GM21360 (cell line): ENCODE data around the gene DDX39B.

Experiments used
- ATAC-seq: cut with Tn5 transposase; IDR thresholded peaks from one replicate; pipeline ENCODE4 v1.9.1; 2021; ENCODE audit warnings: mild to moderate bottlenecking, moderate library complexity; ENCODE audit not compliant: unreplicated experiment

DDX39B gene

DNA sequence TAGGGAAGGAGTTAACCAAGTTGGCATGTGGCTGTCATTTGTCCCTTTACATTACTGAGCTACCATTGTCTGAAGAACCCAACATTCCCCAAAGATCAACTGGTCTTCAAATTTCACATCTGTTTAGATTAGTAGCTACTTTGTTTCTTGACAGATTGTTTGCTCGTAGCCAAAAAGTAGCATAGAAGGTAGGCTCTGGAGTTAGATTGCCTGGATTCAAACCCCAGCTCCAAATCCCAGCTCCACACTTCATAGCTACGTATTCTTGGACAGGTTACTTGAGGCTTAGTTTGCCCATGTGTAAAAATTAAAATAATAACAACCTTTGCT is 6.7 kb upstream of the DDX39B start:
- no peak for ATAC-seq

DNA sequence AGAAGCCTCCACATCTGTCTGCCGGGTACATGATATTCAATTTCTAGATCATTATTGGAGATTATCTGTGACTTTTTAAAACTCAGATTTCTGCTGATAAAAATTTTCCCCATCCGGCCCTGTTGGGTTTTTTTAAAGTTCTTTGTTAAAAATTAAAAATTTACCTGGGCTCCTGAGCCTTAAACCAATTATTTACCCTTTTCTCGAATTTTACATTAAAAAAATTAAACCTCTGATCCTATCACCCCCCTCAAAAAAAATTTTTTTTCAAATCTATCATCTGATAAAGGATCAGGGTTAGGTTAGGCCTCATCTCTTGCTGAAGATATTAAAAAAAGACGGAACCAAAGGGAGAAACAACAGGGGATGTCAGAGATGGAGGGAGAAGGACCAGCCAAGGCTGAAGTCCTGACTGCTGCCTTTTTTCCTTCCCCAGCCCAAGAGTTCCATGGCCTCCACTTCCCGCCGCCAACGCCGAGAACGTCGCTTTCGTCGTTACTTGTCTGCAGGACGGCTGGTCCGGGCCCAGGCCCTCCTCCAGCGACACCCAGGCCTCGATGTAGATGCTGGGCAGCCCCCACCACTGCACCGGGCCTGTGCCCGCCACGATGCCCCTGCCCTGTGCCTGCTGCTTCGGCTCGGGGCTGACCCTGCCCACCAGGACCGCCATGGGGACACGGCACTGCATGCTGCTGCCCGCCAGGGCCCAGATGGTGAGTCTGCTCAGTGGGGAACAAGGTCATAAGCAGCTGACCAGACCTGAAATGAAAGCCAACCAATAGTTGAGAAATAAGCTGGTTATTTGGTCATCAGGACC is 6.1 kb upstream of the DDX39B start:
- no peak for ATAC-seq

DNA sequence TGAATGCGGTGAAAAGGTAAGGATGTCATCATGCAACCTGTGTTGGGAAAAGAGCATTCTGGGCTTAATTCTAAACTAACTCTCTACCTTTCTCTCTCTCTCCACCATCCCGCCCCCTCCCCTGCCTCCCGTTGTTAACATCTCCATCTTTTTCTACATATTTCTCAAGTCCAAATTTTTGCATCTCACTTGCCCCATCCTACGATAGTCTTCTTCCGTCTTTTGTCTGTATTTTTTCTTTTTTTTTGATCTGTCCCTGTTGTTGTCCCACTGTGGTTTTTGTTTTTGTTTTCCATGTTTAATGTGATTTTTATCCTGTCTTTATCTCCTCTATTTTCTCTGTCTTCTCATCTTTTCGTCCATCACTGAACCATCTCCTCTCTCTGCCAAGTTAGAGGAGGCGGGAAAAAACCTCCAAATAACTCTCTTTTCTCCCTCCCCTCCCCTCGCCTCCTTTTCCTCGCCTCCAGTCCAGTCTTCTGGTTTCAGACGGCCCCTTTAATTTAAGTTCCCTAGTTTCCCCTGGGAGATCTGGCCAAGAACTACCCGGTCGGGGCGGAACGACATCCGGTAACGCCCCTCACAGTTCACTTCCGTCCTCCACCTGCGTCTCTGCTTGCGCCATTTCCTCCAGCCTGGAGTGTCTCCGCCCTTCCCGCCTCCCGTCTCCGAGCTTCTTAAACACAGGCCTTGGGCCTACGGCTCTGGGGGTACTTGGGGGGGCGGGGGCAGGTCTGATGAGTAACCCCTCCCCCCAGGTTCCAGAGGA is 5.3 kb upstream of the DDX39B start, which contains the start of gene NFKBIL1:
NFKBIL1 (plus strand) TSS at position 651 of the 769 bp plus-strand sequence; CDS start at position 738, 87 bp downstream.
- ATAC-seq = peak; percentile 52

DNA sequence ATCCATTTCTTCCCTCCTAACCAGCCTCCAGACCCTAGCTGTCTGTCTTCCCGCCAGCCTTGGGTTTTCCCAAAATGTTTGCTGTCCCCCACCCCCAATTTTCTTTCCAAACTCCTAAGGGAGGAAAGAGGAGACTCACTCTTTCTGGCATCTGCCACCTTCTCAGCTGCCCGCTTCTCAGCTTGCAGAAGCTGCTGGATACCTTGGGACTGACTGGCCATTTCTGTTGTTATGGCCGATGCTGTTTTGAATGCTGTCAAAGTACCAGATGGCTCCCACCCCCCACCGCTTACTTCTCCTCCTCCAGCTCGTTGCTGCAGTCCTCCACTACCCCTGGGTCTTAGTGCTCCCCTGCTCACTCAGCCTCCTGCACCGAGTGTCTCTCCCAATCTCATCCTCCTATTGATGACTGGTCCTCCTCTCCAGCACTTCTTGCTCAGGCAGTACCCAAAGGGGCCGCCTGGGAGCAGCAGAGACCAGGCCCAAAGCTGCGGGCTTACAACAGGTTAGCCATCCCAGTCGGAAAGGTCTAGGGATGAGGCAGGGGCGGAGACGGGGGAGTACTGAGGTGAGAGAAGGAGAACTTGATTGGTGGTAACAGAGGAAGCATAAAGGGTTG is 4.6 kb upstream of the DDX39B start, which contains the start of gene ATP6V1G2:
ATP6V1G2 (minus strand) TSS at position 270 of the 619 bp plus-strand sequence; CDS start at position 221, 49 bp downstream.
- peak; percentile 46 for ATAC-seq

DNA sequence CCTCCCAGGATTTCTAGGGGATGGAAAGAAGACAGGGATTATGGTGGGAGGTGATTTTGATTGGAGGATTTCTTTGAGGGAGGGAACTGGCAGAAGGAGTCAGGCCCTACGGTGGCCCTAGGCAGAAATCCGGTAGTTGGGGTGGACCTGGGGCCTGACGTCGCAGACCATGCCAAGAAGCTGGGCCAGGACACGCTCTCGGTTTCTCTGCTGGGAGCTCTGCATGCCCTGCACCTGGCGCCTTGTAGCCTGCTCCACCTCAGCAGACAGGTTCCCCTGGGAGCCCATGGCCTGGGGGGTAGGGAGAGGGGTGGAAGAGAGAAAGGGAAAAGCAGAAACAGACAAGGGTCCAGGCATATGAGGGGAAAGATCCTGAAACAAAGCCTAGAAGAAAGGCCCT is 3.5 kb upstream of the DDX39B start:
- no peak for ATAC-seq

DNA sequence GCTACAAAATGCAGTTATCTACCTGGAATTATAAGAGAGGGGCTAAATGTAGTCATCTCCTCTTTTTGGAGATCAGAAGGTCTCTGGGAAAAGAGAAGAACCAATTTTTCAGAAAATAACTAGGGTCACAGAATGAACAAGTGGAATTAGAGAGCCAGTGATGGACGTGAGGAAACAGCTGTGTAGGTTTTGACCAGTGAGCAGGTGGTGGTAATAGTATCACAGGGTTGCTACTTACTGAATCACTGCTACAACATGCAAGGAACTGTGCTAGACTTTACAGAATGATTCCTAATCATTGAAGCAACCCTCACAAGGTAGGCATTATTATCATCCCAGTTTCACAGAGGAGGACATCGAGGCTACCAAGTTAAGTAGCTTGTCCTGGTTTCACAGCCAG is 2.9 kb upstream of the DDX39B start:
- ATAC-seq = no peak

DNA sequence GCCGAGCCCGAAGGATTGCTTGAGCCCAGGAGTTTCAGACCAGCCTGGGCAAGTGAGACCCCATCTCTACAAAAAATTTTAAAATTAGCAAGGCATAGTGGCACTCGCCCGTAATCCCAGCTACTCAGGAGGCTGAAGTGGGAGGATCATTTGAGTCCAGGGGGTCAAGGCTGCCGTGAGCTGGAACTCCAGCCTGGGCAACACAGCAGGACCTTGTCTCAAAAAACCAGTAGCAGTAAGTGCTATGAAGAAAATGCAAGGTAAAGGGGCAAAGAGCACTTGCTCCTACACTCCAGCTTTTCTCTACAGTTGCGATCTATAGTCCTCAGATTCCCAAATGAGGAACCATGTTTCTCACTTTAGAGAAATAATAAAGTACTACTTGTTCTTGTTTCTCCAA is 1.8 kb upstream of the DDX39B start:
- no peak for ATAC-seq

DNA sequence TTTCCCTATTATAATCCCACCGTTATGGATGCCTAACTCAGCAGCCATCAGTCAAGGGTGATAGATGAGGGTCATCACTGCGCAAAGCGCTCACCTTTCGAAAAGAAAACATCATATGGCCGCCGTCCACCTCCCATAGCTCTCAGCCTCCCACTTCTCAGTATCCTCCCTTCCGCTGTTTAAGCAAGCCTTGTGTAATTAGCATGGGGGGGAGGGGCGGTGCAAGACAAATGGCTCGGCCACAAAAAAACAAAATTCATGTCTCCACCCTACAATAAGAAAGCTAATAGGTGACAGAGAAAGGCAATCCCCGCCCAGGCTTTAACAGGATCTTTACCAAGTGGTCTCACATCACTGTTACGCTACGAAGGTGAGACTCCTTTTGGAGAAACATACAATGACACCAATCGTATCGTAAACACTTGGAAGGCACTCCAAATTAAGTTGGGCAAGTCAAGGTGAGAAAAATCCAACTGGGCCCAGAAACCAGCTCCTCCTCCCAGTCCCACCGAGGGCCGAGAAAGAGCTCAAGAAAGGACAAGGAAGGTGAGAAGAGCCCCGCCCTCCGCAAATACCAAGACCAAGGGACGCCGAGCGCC is 645 bp downstream of the DDX39B start:
- ATAC-seq = no peak

DNA sequence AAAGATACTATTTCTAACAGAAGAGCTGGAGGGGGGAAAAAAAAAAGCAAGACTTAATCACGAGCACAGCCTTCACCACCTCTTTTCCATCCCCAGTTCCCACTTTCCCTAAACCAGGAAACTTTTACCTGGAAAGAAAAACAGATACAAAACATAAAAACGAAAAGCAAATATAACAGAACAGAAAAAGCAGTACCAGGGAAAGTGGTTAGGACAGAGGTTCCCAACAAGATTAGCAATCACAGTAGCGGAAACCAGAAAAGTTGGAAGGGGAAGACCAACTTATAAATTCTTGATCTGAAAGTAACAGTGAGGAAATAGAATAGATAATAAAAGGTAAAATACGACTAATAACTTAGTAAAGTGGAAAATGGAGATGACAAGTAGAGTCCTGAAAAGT is 1.2 kb downstream of the DDX39B start:
- no peak for ATAC-seq

DNA sequence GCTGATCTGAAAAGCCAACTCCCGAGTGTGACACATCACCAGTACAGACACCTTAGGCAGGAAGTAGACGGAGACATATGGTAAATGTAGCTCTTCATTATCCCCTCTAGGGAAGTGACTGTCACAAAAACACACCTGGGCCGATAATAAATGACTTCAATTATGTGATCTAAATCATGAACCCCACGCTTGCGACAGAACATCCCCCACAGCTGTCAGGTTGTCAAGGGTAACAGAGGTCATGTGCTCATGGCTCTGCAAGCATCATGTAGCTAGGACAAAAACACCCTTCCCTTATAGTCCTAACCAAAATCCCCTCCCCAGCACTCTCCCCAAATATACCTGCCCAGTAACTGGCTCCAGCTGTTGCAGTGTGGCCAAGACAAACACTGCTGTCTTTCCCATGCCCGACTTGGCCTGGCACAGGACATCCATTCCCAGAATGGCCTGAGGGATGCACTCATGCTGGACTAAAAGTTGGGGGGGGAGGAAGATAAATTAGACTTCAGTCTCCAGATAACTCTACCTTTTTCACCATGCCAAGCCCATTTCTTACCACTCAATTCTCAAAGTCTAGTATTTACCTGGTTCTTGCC is 2.9 kb downstream of the DDX39B start:
- ATAC-seq = no peak

DNA sequence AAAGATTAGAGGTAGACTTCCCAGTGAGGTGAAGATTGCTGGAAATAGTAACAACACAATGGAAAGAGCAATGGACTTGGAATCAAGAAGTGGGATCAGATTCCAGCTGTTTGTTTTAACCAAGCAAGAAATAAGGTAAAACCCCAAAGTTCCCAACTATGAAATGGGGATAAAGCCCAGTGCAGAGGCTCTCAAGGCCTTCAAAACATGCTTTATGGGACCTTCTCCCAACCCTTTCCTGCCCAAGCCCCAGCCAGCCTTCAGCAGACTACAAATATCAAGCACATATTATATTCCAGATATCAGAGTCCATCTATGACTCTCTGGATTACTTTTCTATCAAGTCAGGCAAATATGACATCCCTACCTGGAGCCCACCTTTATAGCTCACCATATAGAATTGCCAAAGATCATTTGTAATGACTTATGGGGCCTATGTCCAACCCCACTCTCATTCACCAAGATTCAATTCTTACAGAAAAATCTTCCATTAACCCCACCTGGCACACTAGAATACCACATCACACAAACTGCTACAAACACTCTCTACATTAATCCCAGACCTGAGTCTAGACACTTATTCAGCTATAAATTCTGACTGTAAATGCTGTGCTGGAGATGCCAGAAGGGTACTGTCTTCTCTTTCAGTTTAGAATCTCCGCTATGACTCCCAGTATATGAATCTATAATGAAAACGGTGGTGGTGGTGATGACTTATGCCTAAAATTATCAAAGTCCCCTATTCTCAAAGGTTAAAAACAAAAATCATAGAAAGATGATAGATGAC is 6.1 kb downstream of the DDX39B start:
- no peak for ATAC-seq

DNA sequence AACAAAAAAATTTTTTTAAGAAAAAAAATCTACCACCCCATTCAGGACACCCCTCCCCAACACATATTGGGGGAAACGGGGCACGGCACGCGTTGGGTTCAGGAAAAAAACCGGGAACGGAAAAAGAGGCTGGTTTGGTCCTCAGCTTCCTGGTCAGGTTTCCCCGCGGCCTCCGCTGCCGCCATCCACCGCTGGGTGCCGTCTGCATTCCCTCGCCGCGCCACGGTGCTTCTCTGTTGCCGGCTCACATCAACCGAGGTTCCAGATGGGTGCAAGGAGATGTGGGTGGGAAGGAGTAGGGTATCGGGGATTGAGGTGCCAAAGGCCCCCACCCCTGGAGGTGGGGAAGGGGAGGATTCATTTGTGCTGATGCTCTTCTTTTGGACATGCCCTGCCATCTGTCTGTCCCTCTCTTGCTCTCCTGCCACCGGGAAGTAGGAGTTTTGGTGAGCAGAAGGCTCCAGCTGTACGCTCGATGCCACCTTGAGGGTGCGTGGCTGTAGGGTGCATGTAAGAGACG is 7.2 kb downstream of the DDX39B start:
- no peak for ATAC-seq

DNA sequence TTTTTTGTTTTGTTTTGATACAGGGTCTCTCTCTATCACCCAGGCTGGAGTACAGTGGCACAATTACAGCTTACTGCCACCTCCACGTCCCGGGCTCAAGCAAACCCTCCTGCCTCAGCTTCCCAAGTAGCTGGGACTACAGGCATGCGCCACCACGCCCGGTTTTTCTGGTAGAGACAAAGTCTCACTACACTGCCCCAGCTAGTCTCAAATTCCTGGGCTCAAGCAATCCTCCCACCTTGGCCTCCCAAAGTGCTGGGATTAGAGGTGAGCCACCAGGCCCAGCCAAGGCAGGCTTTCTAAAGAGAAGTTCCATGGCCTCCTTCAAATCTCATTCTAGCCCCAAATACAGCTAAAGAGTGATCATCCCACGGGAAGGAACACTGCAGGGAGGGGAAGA is 7.8 kb downstream of the DDX39B start:
- no peak for ATAC-seq

DNA sequence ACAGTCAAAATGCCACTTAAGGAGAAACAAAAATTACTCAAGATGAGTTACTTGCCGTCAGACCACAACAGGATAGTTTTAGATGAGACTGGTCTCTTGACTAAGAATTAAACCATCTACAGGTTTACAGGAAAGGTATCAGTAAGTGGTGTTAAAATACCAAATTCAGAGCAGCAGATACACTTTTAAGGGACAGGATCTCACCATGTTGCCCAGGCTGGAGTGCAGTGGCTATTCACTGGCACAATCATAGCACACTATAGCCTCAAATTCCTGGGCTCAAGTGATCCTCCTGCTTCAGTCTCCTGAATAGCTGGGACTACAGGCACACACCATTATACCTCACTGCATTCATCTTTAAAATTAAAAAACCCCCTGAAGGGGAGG is 8.4 kb downstream of the DDX39B start:
- ATAC-seq = no peak

DNA sequence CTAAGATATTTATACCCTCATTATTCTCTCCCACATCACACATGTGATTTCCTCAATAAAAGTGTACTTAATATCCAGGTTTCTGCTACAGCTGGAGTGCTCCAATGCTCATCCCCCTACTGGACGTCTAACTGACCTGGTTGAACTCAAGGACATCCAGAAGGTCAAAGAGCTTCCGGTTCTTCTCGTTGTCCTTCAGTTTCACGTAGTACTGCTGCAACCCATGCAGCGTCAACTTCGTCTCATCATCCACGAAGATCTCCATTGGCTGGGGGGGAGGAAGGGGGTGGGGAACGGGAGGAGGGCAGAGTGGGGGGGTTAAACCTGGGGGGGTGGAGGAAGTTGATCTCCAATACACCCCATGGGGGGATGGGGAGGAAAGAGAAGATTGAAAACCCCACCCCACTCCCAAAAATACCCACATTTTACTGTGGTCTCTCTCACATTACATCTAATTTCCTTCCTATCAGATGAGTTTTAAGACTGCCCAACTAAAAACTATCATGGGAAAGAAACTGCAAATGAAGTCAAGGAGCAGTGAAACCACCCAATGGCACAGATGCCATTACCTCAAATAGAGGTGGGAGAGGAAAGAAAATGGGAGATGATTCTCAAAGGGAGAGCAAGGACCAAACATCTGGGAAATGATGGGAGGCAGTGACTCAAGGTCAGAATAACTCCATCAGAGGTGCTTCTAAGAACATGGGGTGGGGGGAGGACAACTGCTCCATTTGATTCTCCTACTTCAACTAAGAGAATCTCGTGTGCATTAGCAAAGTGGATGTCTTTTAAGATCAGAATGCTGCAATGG is 9.0 kb downstream of the DDX39B start:
- no peak for ATAC-seq

DNA sequence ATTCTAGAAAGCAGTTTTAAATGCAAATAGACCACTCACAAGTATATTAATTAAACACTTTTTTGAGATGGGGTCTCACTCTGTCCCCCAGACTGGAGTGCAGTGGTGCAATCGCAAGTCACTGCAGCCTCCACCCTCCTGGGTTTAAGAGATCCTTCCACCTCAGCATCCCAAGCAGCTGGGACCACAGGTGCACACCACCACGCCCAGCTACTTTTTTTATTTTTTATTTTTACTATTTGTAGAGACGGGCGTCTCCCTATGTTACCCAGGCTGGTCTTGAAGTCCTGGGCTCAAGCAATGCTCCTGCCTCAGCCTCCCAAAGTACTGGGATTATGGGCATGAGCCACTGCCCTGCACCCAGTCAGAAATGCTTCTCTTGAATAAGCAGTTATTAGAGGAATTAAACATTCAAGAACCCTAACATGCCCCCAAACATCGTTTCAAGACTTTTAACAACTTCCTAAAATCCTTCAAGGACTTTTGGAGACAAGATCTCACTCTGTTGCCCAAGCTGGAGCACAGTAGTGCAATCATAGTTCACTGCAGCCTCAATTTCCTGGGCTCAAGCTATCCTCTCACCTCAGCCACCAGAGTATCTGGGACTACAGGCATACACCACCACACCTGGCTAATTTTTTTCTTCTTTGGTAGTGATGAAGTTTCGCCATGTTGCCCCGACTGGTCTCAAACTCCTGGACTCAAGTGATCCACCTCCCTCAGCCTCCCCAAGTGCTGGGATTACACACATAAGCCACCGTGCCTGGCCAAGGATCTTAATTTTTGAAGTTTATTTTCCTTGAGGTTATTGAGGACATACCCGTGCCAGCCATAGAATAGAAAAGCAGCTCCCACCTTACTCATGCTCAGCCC is 9.8 kb downstream of the DDX39B start:
- no peak for ATAC-seq

DNA sequence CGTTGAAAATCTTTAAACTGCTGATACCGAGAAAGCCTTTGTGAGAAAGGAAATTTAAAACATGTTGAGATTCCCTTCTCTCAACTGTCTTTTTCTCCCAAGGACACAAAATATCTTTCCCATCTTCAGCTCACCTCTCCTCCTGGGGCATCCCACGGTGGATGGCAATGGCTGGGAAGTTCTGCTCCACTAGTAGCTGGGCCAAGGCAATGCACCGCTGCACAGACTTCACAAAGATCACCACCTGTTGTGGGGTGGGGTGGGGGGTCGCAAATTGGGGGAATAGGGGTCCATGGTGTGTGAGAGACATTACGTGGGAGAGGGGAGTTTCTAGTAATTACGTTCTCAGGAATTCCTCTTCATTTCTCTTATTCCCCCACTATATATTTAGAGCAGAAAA is 10.6 kb downstream of the DDX39B start:
- no peak for ATAC-seq

DNA sequence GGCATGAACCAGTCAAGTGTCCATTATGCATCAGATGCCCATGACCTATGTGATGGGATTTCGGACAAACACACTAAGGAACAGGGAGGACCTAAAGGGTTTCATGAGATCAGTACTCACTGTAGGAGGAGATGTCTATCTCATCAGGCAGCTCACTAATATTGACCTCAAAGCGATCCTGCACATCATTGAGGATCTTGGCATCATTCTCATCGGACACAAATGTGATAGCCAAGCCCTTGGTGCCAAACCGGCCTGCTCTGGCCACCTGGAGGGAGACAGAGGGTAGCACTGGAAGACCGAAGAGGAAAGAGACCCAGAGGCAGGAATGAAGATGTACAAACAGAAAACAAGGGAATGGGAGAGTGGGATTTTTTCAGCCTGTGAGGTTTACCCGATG is 11.1 kb downstream of the DDX39B start:
- ATAC-seq = no peak
